Activated T-helper 9 cell treated with anti-CD3 and anti-CD28 coated beads, Interleukin-2, amount 50 U/mL, for 16 hours (primary cell): Measurements from ENCODE around the gene BPIFB1.

ENCODE experiments used
- DNase-seq: peaks from one replicate; pipeline ENCODE4 v3.0.0-alpha.2; 2020; ENCODE audit warnings: low read depth

Gene BPIFB1

GRCh38 chr20:33273117-33273851 lies 9.7 kb upstream of the BPIFB1 start:
- no peak for DNase-seq

- no peak for DNase-seq
These were observed 7.8 kb upstream of the BPIFB1 start for GRCh38 chr20:33275215-33275614.

- DNase-seq: no peak
These were observed 7.1 kb upstream of the BPIFB1 start for GRCh38 chr20:33275871-33276270.

- no peak for DNase-seq
These were observed 6.5 kb upstream of the BPIFB1 start for GRCh38 chr20:33276303-33277113.

- no peak for DNase-seq
These were observed 5.3 kb upstream of the BPIFB1 start for GRCh38 chr20:33277471-33278441.

GRCh38 chr20:33278700-33279099 lies 4.3 kb upstream of the BPIFB1 start:
- DNase-seq: no peak

- DNase-seq: no peak
These were observed 3.6 kb upstream of the BPIFB1 start for GRCh38 chr20:33279261-33279910.

- DNase-seq: no peak
These were observed 2.9 kb upstream of the BPIFB1 start for GRCh38 chr20:33280000-33280680.

GRCh38 chr20:33280775-33281174 lies 2.2 kb upstream of the BPIFB1 start:
- no peak for DNase-seq

- no peak for DNase-seq
These were observed 1.4 kb upstream of the BPIFB1 start for GRCh38 chr20:33281550-33282146.

- no peak for DNase-seq
These were observed 649 bp upstream of the BPIFB1 start for GRCh38 chr20:33282196-33282934.

GRCh38 chr20:33284284-33284683 lies 1.3 kb downstream of the BPIFB1 start:
- DNase-seq: no peak

- DNase-seq: no peak
These were observed 1.9 kb downstream of the BPIFB1 start for GRCh38 chr20:33284937-33285336.

- no peak for DNase-seq
These were observed 3.0 kb downstream of the BPIFB1 start for GRCh38 chr20:33285861-33286495.

- no peak for DNase-seq
These were observed 4.9 kb downstream of the BPIFB1 start for GRCh38 chr20:33287884-33288283.

GRCh38 chr20:33290852-33291251 lies 7.8 kb downstream of the BPIFB1 start:
- DNase-seq: no peak

GRCh38 chr20:33291416-33291815 lies 8.4 kb downstream of the BPIFB1 start:
- DNase-seq: no peak

GRCh38 chr20:33291830-33292355 lies 8.9 kb downstream of the BPIFB1 start:
- peak; percentile 53 for DNase-seq

GRCh38 chr20:33296206-33296605 lies 13.2 kb downstream of the BPIFB1 start:
- DNase-seq: no peak
